Heart right ventricle (tissue), 16 donors: ENCODE data around the gene SLC39A11. TPM values are rescaled to one million over a fixed set of nuclear protein-coding genes. Genes with fewer than 3 reads are reported as not detected.
"Not testable (repeated sequence)": the region's sequence is repeated elsewhere in the genome, so short reads cannot be mapped to it uniquely, and the experiment has no call there.

Source experiments
- ATAC-seq, 8 donors: fragments of 200-7000 bp; cut with Tn5 transposase; one replicate each; pipeline ENCODE4 v1.9.1; 2020; ENCODE audit warnings: mild to moderate bottlenecking in 8 of 8, moderate library complexity in 8 of 8, moderate number of reproducible peaks in 1 of 8
- DNase-seq, 2 donors: peaks; one replicate each; pipeline ENCODE4 v3.0.0-alpha.2; 2020
- H3K27ac ChIP-seq, 10 donors: fragments of 200-600 bp; sonication (generic) in 2 of 10; one replicate each; pipeline versions ENCODE4 v1.5.0 to v1.8.0; 2020 to 2022; ENCODE audit warnings: mild to moderate bottlenecking in 3 of 10
- H3K27me3 ChIP-seq, 7 donors: fragments of 200-600 bp; one replicate each; pipeline ENCODE4 v1.8.0; 2021 to 2022; ENCODE audit warnings: mild to moderate bottlenecking in 2 of 7
- H3K36me3 ChIP-seq, 9 donors: fragments of 200-600 bp; sonication (generic) in 1 of 9; one replicate each; pipeline versions ENCODE4 v1.5.0 to v1.8.0; 2020 to 2022; ENCODE audit warnings: mild to moderate bottlenecking in 2 of 9
- H3K4me1 ChIP-seq, 9 donors: fragments of 200-600 bp; sonication (generic) in 1 of 9; one replicate each; pipeline versions ENCODE4 v1.5.0 to v1.8.0; 2020 to 2022; ENCODE audit warnings: mild to moderate bottlenecking in 4 of 9
- H3K4me3 ChIP-seq, 10 donors: fragments of 200-600 bp; sonication (generic) in 2 of 10; one replicate each; pipeline versions ENCODE4 v1.5.0 to v1.8.0; 2020 to 2022; ENCODE audit warnings: mild to moderate bottlenecking in 7 of 10, moderate library complexity in 2 of 10
- H3K9me3 ChIP-seq, 11 donors: fragments of 200-600 bp in 10 of 11; sonication (generic) in 2 of 11; one replicate each; pipeline versions ENCODE4 v1.5.0 to v1.8.0; 2013 to 2022; ENCODE audit warnings: mild to moderate bottlenecking in 2 of 11, control low read depth in 1 of 11, moderate library complexity in 1 of 11
- CTCF ChIP-seq, 9 donors: fragments of 200-600 bp; sonication (generic) in 2 of 9; IDR thresholded peaks; one replicate each; pipeline versions ENCODE4 v1.5.0 to v1.8.0; 2021 to 2022; ENCODE audit warnings: antibody characterized with exemption in 9 of 9, mild to moderate bottlenecking in 5 of 9, moderate library complexity in 1 of 9
- WGBS, 2 donors: extraction: QIAGEN DNeasy Blood & Tissue Kit; methylation state at CpG; one replicate each; pipeline ENCODE4 v1.1.7; 2013; ENCODE audit warnings: inconsistent platforms in 1 of 2; 5-methylcytosine and 5-hydroxymethylcytosine counted together
- intact Hi-C, 10 donors: fragments of 100-400 bp; cut with DNase I; formaldehyde crosslinking; loops; one replicate each; pipeline versions ENCODE4 v1.11.1 to v1.14.2; 2022
- polyA plus RNA-seq, 2 donors: library from polyadenylated mRNA; stranded (reverse); fragments of 200-250 nt; gene quantifications; one replicate each; pipeline ENCODE4 v1.2.3, GENCODE V29; 2013
- total RNA-seq, 10 donors: library from RNA; stranded (reverse); fragmentation: NEBNext Ultra II Directional in 3 of 10; extraction: Animal tissue kit (Norgen Biotek cat#: 25700) in 3 of 10; gene quantifications; one replicate each; pipeline versions ENCODE4 v1.2.1 to v1.2.4, GENCODE V29; 2021 to 2023
- donor health status: Arrhythmogenic right ventricular cardiomyopathy.
- donor health status: ischemic (EF 13 %, LVEDD 7.1; RV severe dilation, severe dysfunction).
- donor health status: healthy with polysubstance abuse.
- donor health status: DM: no; HTN: yes; CAD: no.
- donor health status: DM: no; HTN: no; CAD: no.
- donor health status: ischemic (EF 25% LVEDD 6.9; RV normal size, moderate dysfunction).
- donor health status: ischemic (EF 25% LVEDD 5.7; RV mildly dilated, moderate dysfunction).
- donor health status: healthy.
- donor health status: DM: yes; HTN: yes; CAD: no.
- donor health status: Ischemic cardiomyopathy.
- donor health status: ischemic (EF 35%, LVEDD 5.7; RV mildly dilated, moderate dysfunction).
- donor health status: nonischemic (EF 11% LVEDD 7.7; RV severe dilation, severe dysfunction).
- donor health status: DM: yes; HTN: yes; CAD: no.
- donor health status: PGD.
- donor health status: ischemic (EF 29% LVEDD 5.4; RV normal size, mild dysfunction).
- donor health status: nonischemic (EF 23%, LVEDD 6.1; RV moderate dilation, normal function).

SLC39A11 gene
- total and polyA plus RNA-seq, 12 donors, result 2.4 to 11.3 (median 6.4) TPM

DNA sequence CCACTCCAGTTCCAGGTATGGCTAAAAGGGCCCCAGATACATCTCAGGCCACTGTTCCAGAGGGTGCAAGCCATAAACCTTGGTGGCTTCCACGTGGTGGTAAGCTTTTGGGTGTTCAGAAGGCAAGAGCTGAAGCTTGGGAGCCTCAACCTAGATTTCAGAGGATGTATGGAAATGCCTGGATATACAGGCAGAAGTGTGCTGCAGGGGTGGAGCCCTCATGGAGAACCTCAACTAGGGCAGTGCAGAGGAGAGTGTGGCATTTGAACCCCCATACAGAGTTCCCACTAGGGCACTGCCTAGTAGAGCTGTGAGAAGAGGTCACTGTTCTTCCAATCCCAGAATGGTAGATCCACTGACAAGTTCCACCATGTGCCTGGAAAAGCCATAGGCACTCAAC is 267.3 kb downstream of the SLC39A11 start:
- Histone ChIP-seq H3K9me3 (peaks cover 0 to 30% (median 12%) of the 10 kb centered on the region in 11 donors), H3K4me3 (no peak overlapping the region), H3K4me1 (no peaks in the 10 kb centered on the region), H3K27ac (no peak overlapping the region), H3K36me3 (peaks cover 0 to 24% (median 0%) of the 10 kb centered on the region in 9 donors), H3K27me3 (no peaks in the 10 kb centered on the region)
- TF ChIP-seq CTCF (IDR thresholded peaks at IDR 0.05), result no peak
- intact Hi-C loops, result no loop called here
- ATAC-seq (no peak), DNase-seq (no peak)
- WGBS, 2 donors, result 31 to 40% methylated on average over 1 of the region's 1 CpG

DNA sequence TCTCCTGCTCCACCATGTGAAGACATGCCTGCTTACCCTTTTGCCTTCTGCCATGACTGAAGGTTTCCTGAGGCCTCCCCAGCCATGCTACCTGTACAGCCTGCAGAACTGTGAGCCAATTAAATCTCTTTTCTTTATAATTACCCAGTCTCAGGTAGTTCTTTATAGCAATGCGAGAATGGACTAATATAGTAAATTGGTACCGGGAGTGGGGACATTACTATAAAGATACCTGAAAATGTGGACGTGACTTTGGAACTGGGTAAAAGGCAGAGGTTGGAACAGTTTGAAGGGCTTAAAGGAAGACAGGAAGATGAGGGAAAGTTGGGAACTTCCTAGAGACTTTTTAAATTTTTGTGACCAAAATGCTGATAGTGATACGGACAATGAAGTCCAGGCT is 268.2 kb downstream of the SLC39A11 start:
- intact Hi-C loops, DNase-seq: not testable (repeated sequence)
- WGBS, 2 donors, result 97 to 98% methylated on average over 4 of the region's 4 CpGs

GRCh38 chr17:72822358-72823023 is 270.0 kb downstream of the SLC39A11 start:
- intact Hi-C loops, result no loop called here
- H3K4me3 ChIP-seq, result no peak overlapping the region
- H3K27me3 ChIP-seq, result no peaks in the 10 kb centered on the region
- H3K9me3 ChIP-seq, result peaks cover 0 to 30% (median 12%) of the 10 kb centered on the region in 11 donors
- no peak overlapping the region for H3K27ac ChIP-seq
- no peak for ATAC-seq
- TF ChIP-seq CTCF (IDR thresholded peaks at IDR 0.05), result no peak
- WGBS, 2 donors, result 76% methylated on average over 5 of the region's 5 CpGs
- peaks cover 0 to 27% (median 0%) of the 10 kb centered on the region in 9 donors for H3K36me3 ChIP-seq
- H3K4me1 ChIP-seq, result no peaks in the 10 kb centered on the region
- no peak for DNase-seq

More for the DNA sequence above, 268.2 kb downstream of the SLC39A11 start:
- H3K4me1 ChIP-seq, H3K27ac ChIP-seq, H3K27me3 ChIP-seq, ATAC-seq, H3K4me3 ChIP-seq: not testable (repeated sequence)
- H3K9me3 ChIP-seq, result peaks cover 0 to 30% (median 12%) of the 10 kb centered on the region in 11 donors
- peaks cover 0 to 24% (median 0%) of the 10 kb centered on the region in 9 donors for H3K36me3 ChIP-seq

DNA sequence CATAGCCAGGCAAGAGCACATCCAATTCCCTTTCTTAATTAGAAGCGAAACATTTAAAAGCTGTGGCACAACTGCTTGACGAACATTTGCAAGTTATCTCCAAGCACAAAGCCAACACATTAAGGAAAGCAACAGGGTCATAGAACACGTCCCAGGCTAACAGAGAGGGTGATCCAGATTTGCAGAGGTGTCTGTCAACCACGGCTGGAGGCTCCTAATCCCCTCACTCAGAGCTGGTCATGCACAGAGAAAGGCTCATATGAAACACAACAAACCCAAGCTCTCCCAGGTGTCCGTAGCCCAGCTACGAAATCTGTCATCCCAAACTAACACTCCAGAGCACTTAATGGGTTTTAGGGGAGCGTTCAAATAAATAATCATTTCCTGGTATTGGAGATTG is 276.1 kb downstream of the SLC39A11 start:
- Histone ChIP-seq H3K36me3 (peaks cover 0 to 25% (median 0%) of the 10 kb centered on the region in 9 donors), H3K27ac (no peak overlapping the region), H3K9me3 (peaks cover 0 to 11% (median 3%) of the 10 kb centered on the region in 11 donors), H3K4me1 (no peaks in the 10 kb centered on the region), H3K27me3 (no peaks in the 10 kb centered on the region), H3K4me3 (no peak overlapping the region)
- DNase-seq (no peak), ATAC-seq (no peak)
- intact Hi-C loops, result no loop called here
- no peak for TF ChIP-seq CTCF (IDR thresholded peaks at IDR 0.05)
- WGBS, 2 donors, result 84 to 86% methylated on average over 7 of the region's 7 CpGs

GRCh38 chr17:72813481-72813880 is 279.0 kb downstream of the SLC39A11 start:
- Histone ChIP-seq H3K27me3 (no peaks in the 10 kb centered on the region), H3K36me3 (peaks cover 0 to 30% (median 0%) of the 10 kb centered on the region in 9 donors), H3K4me3 (no peak overlapping the region), H3K4me1 (no peaks in the 10 kb centered on the region), H3K9me3 (peaks cover 0 to 23% (median 12%) of the 10 kb centered on the region in 11 donors), H3K27ac (no peak overlapping the region)
- TF ChIP-seq CTCF (IDR thresholded peaks at IDR 0.05), result no peak
- DNase-seq (no peak), ATAC-seq (no peak)
- intact Hi-C loops, result no loop called here
- 92 to 93% methylated on average over 5 of the region's 5 CpGs for WGBS, 2 donors
